Measurements from ENCODE around the gene ECE1.

DNA sequence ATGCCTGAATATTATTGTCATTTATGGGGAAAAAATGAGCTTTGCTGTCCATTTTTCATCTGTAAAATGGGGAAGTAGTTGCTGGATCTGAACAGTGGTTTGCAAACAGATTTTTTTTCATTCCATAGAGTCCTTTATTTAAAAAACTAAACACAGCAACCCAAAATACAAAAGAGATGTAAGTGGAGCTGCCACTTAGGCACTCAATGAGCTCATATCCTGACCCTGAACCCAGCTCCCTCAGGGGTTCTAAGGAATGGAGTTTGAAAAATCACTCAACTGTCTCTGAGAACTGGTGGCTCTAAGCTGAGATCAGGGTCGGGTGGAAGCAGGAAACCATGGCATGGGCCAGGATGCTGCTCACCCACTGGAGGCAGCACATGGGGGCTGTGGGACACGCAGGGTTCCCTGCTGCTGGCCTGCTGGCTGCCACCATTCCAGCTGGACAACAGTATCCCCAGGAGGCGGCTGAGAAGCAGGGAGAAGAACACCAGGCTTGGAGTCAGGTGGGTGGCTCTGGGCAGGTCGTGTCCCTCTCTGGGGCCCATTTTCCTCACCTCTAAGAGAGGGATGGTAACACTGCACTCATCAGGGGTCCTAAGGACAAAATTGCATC, 9.6 kb upstream of the ECE1 start:
- TF ChIP-seq, protein P1, sequence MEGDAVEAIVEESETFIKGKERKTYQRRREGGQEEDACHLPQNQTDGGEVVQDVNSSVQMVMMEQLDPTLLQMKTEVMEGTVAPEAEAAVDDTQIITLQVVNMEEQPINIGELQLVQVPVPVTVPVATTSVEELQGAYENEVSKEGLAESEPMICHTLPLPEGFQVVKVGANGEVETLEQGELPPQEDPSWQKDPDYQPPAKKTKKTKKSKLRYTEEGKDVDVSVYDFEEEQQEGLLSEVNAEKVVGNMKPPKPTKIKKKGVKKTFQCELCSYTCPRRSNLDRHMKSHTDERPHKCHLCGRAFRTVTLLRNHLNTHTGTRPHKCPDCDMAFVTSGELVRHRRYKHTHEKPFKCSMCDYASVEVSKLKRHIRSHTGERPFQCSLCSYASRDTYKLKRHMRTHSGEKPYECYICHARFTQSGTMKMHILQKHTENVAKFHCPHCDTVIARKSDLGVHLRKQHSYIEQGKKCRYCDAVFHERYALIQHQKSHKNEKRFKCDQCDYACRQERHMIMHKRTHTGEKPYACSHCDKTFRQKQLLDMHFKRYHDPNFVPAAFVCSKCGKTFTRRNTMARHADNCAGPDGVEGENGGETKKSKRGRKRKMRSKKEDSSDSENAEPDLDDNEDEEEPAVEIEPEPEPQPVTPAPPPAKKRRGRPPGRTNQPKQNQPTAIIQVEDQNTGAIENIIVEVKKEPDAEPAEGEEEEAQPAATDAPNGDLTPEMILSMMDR (IDR thresholded peaks at IDR 0.05): no peak
- TF ChIP-seq POLR2AphosphoS5 (IDR thresholded peaks at IDR 0.05; ENCODE audit: low read depth, low read length) (no peak), SIN3A (IDR thresholded peaks at IDR 0.05; ENCODE audit: borderline replicate concordance, insufficient read depth, low read depth, low read length) (no peak)
- TF ChIP-seq, protein P2, sequence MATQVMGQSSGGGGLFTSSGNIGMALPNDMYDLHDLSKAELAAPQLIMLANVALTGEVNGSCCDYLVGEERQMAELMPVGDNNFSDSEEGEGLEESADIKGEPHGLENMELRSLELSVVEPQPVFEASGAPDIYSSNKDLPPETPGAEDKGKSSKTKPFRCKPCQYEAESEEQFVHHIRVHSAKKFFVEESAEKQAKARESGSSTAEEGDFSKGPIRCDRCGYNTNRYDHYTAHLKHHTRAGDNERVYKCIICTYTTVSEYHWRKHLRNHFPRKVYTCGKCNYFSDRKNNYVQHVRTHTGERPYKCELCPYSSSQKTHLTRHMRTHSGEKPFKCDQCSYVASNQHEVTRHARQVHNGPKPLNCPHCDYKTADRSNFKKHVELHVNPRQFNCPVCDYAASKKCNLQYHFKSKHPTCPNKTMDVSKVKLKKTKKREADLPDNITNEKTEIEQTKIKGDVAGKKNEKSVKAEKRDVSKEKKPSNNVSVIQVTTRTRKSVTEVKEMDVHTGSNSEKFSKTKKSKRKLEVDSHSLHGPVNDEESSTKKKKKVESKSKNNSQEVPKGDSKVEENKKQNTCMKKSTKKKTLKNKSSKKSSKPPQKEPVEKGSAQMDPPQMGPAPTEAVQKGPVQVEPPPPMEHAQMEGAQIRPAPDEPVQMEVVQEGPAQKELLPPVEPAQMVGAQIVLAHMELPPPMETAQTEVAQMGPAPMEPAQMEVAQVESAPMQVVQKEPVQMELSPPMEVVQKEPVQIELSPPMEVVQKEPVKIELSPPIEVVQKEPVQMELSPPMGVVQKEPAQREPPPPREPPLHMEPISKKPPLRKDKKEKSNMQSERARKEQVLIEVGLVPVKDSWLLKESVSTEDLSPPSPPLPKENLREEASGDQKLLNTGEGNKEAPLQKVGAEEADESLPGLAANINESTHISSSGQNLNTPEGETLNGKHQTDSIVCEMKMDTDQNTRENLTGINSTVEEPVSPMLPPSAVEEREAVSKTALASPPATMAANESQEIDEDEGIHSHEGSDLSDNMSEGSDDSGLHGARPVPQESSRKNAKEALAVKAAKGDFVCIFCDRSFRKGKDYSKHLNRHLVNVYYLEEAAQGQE (IDR thresholded peaks at IDR 0.05; ENCODE audit: insufficient read depth in 1 of 2, low read depth in 2 of 2, low read length in 1 of 2): no peak
